Astrocyte (in vitro differentiated cells and primary cell): ENCODE measurements around the gene PSMB9. TPM values are rescaled to one million over a fixed set of nuclear protein-coding genes. Genes with fewer than 3 reads are reported as not detected.
A peak's percentile ranks its signal among the peaks of the same experiment; 100 is the strongest.

ENCODE experiments used
- DNase-seq: peaks from one replicate; pipeline ENCODE4 v3.0.0-alpha.2; 2010; ENCODE audit warnings: low read depth
- FAIRE-seq: peaks from 2 replicates; lab custom pipeline; 2011; peaks lifted over from hg19 to GRCh38; lab: Jason Lieb, UNC
- H2AFZ ChIP-seq: 2 replicates; pipeline ENCODE4 v1.6.0; 2012; ENCODE audit warnings: low read depth, low read length, inconsistent platforms
- H3K27ac ChIP-seq: 2 replicates; pipeline ENCODE4 v1.5.1; 2011; ENCODE audit warnings: low read depth, low read length, inconsistent platforms
- H3K27me3 ChIP-seq: 2 replicates; pipeline ENCODE4 v1.6.0; 2011; ENCODE audit warnings: low read length, inconsistent platforms; ENCODE audit not compliant: insufficient read depth
- H3K36me3 ChIP-seq: 2 replicates; pipeline ENCODE4 v1.5.1; 2011; ENCODE audit warnings: low read length, inconsistent platforms; ENCODE audit not compliant: insufficient read depth
- H3K4me1 ChIP-seq: 2 replicates; pipeline ENCODE4 v1.5.1; 2011; ENCODE audit warnings: low read length, inconsistent platforms; ENCODE audit not compliant: insufficient read depth
- H3K4me2 ChIP-seq: 2 replicates; pipeline ENCODE4 v1.6.0; 2012; ENCODE audit warnings: low read length, inconsistent platforms
- H3K4me3 ChIP-seq: 2 replicates; pipeline ENCODE4 v1.5.1; 2011; ENCODE audit warnings: low read depth, mild to moderate bottlenecking, low read length, inconsistent platforms; ENCODE audit not compliant: insufficient read depth
- H3K79me2 ChIP-seq: 2 replicates; pipeline ENCODE4 v1.6.0; 2012; ENCODE audit warnings: mild to moderate bottlenecking, low read length, inconsistent platforms; ENCODE audit not compliant: insufficient read depth
- H3K9ac ChIP-seq: 2 replicates; pipeline ENCODE4 v1.6.0; 2012; ENCODE audit warnings: mild to moderate bottlenecking, low read length, inconsistent platforms
- H3K9me3 ChIP-seq: 2 replicates; pipeline ENCODE4 v1.5.1; 2012; ENCODE audit warnings: low read depth, mild to moderate bottlenecking, low read length, inconsistent platforms; ENCODE audit not compliant: insufficient read depth
- H4K20me1 ChIP-seq: 2 replicates; pipeline ENCODE4 v1.6.0; 2012; ENCODE audit warnings: low read length, inconsistent platforms; ENCODE audit not compliant: insufficient read depth
- H3K27ac Mint-ChIP-seq: one replicate; pipeline ENCODE4 v1.8.0; 2021; ENCODE audit warnings: mild to moderate bottlenecking, mixed read lengths; ENCODE audit not compliant: unreplicated experiment
- H3K27me3 Mint-ChIP-seq: one replicate; pipeline ENCODE4 v1.8.0; 2021; ENCODE audit warnings: low read depth, mixed read lengths; ENCODE audit not compliant: unreplicated experiment
- H3K36me3 Mint-ChIP-seq: one replicate; pipeline ENCODE4 v1.8.0; 2021; ENCODE audit warnings: low read depth, mixed read lengths; ENCODE audit not compliant: unreplicated experiment
- H3K4me1 Mint-ChIP-seq: one replicate; pipeline ENCODE4 v1.8.0; 2021; ENCODE audit warnings: low read depth, mixed read lengths; ENCODE audit not compliant: unreplicated experiment
- H3K4me3 Mint-ChIP-seq: one replicate; pipeline ENCODE4 v1.8.0; 2021; ENCODE audit warnings: mild to moderate bottlenecking, moderate library complexity, mixed read lengths; ENCODE audit not compliant: unreplicated experiment
- H3K9me3 Mint-ChIP-seq: one replicate; pipeline ENCODE4 v1.8.0; 2021; ENCODE audit warnings: mild to moderate bottlenecking, mixed read lengths; ENCODE audit not compliant: unreplicated experiment
- CTCF ChIP-seq: IDR thresholded peaks from 2 replicates; pipeline ENCODE4 v1.5.1; 2011; ENCODE audit warnings: low read depth, mild to moderate bottlenecking, inconsistent platforms, low read length, moderate library complexity; ENCODE audit not compliant: insufficient read depth
- EZH2 ChIP-seq: IDR thresholded peaks from 2 replicates; pipeline ENCODE4 v1.6.1; 2012; ENCODE audit warnings: mild to moderate bottlenecking, low read length, inconsistent platforms; ENCODE audit not compliant: insufficient read depth
- total RNA-seq: library from RNA; stranded (reverse); gene quantifications from 2 replicates; pipeline ENCODE4 v1.2.1, GENCODE V29; 2021

PSMB9 gene
- total RNA-seq, 1 donor from 2014 or later, result 34.1 TPM

- TF ChIP-seq EZH2, result no peak
- H4K20me1 ChIP-seq, result no peaks in the 10 kb centered on the region
- H3K27me3 Mint-ChIP-seq, result peaks cover 18% of the 10 kb centered on the region
- H3K4me3 Mint-ChIP-seq, result peak overlapping the region; percentile 96
- DNase-seq (no peak), FAIRE-seq (no peak)
- H3K27ac ChIP-seq, result no peak overlapping the region
- no peaks in the 10 kb centered on the region for H3K9me3 ChIP-seq
- no peak overlapping the region for H3K4me3 ChIP-seq
- peak overlapping the region; percentile 91 for H3K4me2 ChIP-seq
- H3K4me1 Mint-ChIP-seq, result peaks cover 12% of the 10 kb centered on the region
- H3K27me3 ChIP-seq, result no peaks in the 10 kb centered on the region
- H3K79me2 ChIP-seq, result peaks cover 1% of the 10 kb centered on the region
- peaks cover 8% of the 10 kb centered on the region for H3K36me3 ChIP-seq
- H3K4me1 ChIP-seq, result peaks cover 7% of the 10 kb centered on the region
- H2AFZ ChIP-seq, result no peak overlapping the region
- H3K9ac ChIP-seq, result no peak overlapping the region
- peak overlapping the region; percentile 29 for H3K27ac Mint-ChIP-seq
- peaks cover 1% of the 10 kb centered on the region for H3K9me3 Mint-ChIP-seq
- H3K36me3 Mint-ChIP-seq, result peaks cover 29% of the 10 kb centered on the region
Observed at GRCh38 chr6:32842690-32843089, 11.3 kb upstream of the PSMB9 start.

GRCh38 chr6:32843331-32843978 lies 10.5 kb upstream of the PSMB9 start:
- Histone ChIP-seq H3K9ac (peak overlapping the region; percentile 90), H3K27me3 (no peaks in the 10 kb centered on the region), H3K79me2 (no peaks in the 10 kb centered on the region), H4K20me1 (no peaks in the 10 kb centered on the region), H3K36me3 (peaks cover 8% of the 10 kb centered on the region), H3K27ac (peak overlapping the region; percentile 78), H3K9me3 (no peaks in the 10 kb centered on the region), H3K4me3 (peak overlapping the region; percentile 93), H2AFZ (peak overlapping the region; percentile 92), H3K4me2 (peak overlapping the region; percentile 91), H3K4me1 (peaks cover 3% of the 10 kb centered on the region)
- Mint-ChIP-seq H3K9me3 (peaks cover 1% of the 10 kb centered on the region), H3K4me3 (peak overlapping the region; percentile 96), H3K27ac (peak overlapping the region; percentile 91), H3K36me3 (peaks cover 36% of the 10 kb centered on the region), H3K4me1 (peaks cover 12% of the 10 kb centered on the region), H3K27me3 (peaks cover 18% of the 10 kb centered on the region)
- no peak for FAIRE-seq
- DNase-seq, result no peak
- TF ChIP-seq CTCF (no peak), EZH2 (no peak)

GRCh38 chr6:32843979-32844838 lies 9.8 kb upstream of the PSMB9 start, which contains the start of gene PSMB8:
Gene PSMB8 (minus strand): TSS chr6:32844047. CDS start chr6:32843996, 51 bp downstream.
- Histone ChIP-seq H3K27ac (peak within 1 kb of the TSS; percentile 78), H3K9me3 (no peaks in the 10 kb centered on the region), H3K36me3 (peaks cover 8% of the 10 kb centered on the region), H3K4me2 (peak within 1 kb of the TSS; percentile 91), H3K9ac (peak within 1 kb of the TSS; percentile 90), H4K20me1 (no peaks in the 10 kb centered on the region), H3K4me3 (peak within 1 kb of the TSS; percentile 93), H3K27me3 (no peaks in the 10 kb centered on the region), H2AFZ (peak within 1 kb of the TSS; percentile 92), H3K79me2 (no peaks in the 10 kb centered on the region), H3K4me1 (peaks cover 3% of the 10 kb centered on the region)
- Mint-ChIP-seq H3K9me3 (peaks cover 1% of the 10 kb centered on the region), H3K27ac (peak within 1 kb of the TSS; percentile 91), H3K4me3 (peak within 1 kb of the TSS; percentile 96), H3K27me3 (peaks cover 18% of the 10 kb centered on the region), H3K36me3 (peaks cover 43% of the 10 kb centered on the region), H3K4me1 (peaks cover 12% of the 10 kb centered on the region)
- TF ChIP-seq EZH2, result no peak
- no peak for TF ChIP-seq CTCF
- FAIRE-seq, result no peak
- DNase-seq, result peak; percentile 84
